NT2/D1 (cell line): ENCODE measurements around the gene NPTXR.

Experiments
- SUZ12 ChIP-seq: IDR thresholded peaks from 2 replicates; pipeline ENCODE4 v1.6.1; 2011; ENCODE audit not compliant: insufficient read length, insufficient read depth; ENCODE audit errors: extremely low read depth
- ZNF274 ChIP-seq: IDR thresholded peaks from 2 replicates; pipeline ENCODE4 v1.6.1; 2011; ENCODE audit warnings: mild to moderate bottlenecking, low read depth, low read length

GRCh38 chr22:38841211-38841610 lies 2.6 kb downstream of the NPTXR start:
- TF ChIP-seq SUZ12, result no peak
- no peak for TF ChIP-seq ZNF274
